Upper lobe of left lung (tissue), 6 donors: ENCODE data around the gene BRI3. TPM values are rescaled to one million over a fixed set of nuclear protein-coding genes. Genes with fewer than 3 reads are reported as not detected.

Experiments
- ATAC-seq, 2 donors: fragments of 200-7000 bp; cut with Tn5 transposase; one replicate each; pipeline ENCODE4 v1.9.1; 2022; ENCODE audit warnings: mild to moderate bottlenecking in 2 of 2, moderate library complexity in 2 of 2; ENCODE audit not compliant: low FRiP score in 2 of 2
- DNase-seq, 2 donors: peaks; one replicate each; pipeline ENCODE4 v3.0.0-alpha.2; 2019 to 2020
- H3K27ac ChIP-seq, 4 donors: fragments of 200-600 bp; sonication (generic); one replicate each; pipeline ENCODE4 v1.5.1; 2016 to 2019
- H3K27me3 ChIP-seq, 4 donors: fragments of 200-600 bp; sonication (generic); one replicate each; pipeline ENCODE4 v1.5.1; 2017 to 2019
- H3K36me3 ChIP-seq, 4 donors: fragments of 200-600 bp; sonication (generic); one replicate each; pipeline ENCODE4 v1.5.1; 2016 to 2019
- H3K4me1 ChIP-seq, 4 donors: fragments of 200-600 bp; sonication (generic); one replicate each; pipeline ENCODE4 v1.5.1; 2018 to 2019
- H3K4me3 ChIP-seq, 4 donors: fragments of 200-600 bp; sonication (generic); one replicate each; pipeline ENCODE4 v1.5.1; 2017 to 2019; ENCODE audit warnings: mild to moderate bottlenecking in 2 of 4, moderate library complexity in 1 of 4
- H3K9me3 ChIP-seq, 4 donors: fragments of 200-600 bp; sonication (generic); one replicate each; pipeline ENCODE4 v1.5.1; 2018 to 2019
- EP300 ChIP-seq, 4 donors: sonication (generic); formaldehyde crosslinking; IDR thresholded peaks; one replicate each; pipeline ENCODE4 v1.5.1; 2017; ENCODE audit warnings: antibody characterized with exemption in 4 of 4, control low read depth in 2 of 4
- POLR2A ChIP-seq, 4 donors: fragments of 450-650 bp; IDR thresholded peaks; one replicate each; pipeline ENCODE4 v1.5.1; 2016 to 2017; ENCODE audit warnings: antibody characterized with exemption in 4 of 4, mild to moderate bottlenecking in 2 of 4
- POLR2AphosphoS5 ChIP-seq, 2 donors: sonication (generic); formaldehyde crosslinking; IDR thresholded peaks; one replicate each; pipeline ENCODE4 v1.5.1; 2017; ENCODE audit warnings: antibody characterized with exemption in 2 of 2
- WGBS, 2 donors: methylation state at CpG; one replicate each; pipeline ENCODE4 v1.1.5; 2017 to 2018; 5-methylcytosine and 5-hydroxymethylcytosine counted together
- total RNA-seq, 6 donors: library from RNA; depleted of rRNA in 4 of 6; stranded (reverse); fragments of >200 nt in 4 of 6; gene quantifications; one replicate each; pipeline versions ENCODE4 v1.1.0 to v1.2.1, GENCODE V29; 2016 to 2021
- TF ChIP-seq, protein P1 (sequence below), 6 experiments: fragments of 450-650 bp in 4 of 6; fragments of 200-600 bp in 2 of 6; sonication (generic) in 2 of 6; IDR thresholded peaks; one replicate each; pipeline ENCODE4 v1.5.1; 2016 to 2019; ENCODE audit warnings: antibody characterized with exemption in 6 of 6
- donor health status: DM: no; HTN: no; CAD: no; lungs with moderate emphysema.
- donor health status: DM: no; HTN: yes; CAD: no; lungs with severe emphysema.

Gene BRI3
- total RNA-seq, 6 donors from 2014 or later, result 113 to 703 (median 143) TPM

DNA sequence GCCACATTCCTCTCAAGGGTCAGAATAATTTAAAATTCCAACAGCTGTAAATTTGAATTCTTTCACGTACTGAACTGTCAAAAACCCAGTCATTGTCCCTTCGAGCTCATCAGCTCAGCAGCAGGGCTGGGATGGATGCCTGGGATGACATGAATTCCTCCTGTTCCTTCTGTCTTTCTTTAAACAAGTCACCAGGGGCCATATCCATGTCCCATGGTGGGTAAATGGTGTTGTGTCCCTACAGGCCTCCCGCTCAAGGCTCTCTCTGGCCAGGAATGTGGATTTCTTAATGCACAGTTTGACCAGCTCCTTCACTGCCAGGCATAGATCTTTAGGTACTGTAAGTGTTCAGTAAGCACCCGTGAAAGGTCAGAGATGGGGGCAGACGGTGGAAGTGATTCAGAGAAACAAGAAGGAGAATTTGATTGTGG lies 15.6 kb upstream of the BRI3 start:
- no peak overlapping the region for H3K27ac ChIP-seq
- H3K4me1 ChIP-seq, result no peaks in the 10 kb centered on the region
- TF ChIP-seq, protein P1, sequence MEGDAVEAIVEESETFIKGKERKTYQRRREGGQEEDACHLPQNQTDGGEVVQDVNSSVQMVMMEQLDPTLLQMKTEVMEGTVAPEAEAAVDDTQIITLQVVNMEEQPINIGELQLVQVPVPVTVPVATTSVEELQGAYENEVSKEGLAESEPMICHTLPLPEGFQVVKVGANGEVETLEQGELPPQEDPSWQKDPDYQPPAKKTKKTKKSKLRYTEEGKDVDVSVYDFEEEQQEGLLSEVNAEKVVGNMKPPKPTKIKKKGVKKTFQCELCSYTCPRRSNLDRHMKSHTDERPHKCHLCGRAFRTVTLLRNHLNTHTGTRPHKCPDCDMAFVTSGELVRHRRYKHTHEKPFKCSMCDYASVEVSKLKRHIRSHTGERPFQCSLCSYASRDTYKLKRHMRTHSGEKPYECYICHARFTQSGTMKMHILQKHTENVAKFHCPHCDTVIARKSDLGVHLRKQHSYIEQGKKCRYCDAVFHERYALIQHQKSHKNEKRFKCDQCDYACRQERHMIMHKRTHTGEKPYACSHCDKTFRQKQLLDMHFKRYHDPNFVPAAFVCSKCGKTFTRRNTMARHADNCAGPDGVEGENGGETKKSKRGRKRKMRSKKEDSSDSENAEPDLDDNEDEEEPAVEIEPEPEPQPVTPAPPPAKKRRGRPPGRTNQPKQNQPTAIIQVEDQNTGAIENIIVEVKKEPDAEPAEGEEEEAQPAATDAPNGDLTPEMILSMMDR (IDR thresholded peaks at IDR 0.05), result no peak
- TF ChIP-seq POLR2A (IDR thresholded peaks at IDR 0.05) (no peak), POLR2AphosphoS5 (IDR thresholded peaks at IDR 0.05) (no peak), EP300 (IDR thresholded peaks at IDR 0.05) (no peak)
- no peak overlapping the region for H3K4me3 ChIP-seq
- no peak for ATAC-seq
- WGBS, 2 donors, result 56 to 71% methylated on average over 5 of the region's 5 CpGs
- H3K27me3 ChIP-seq, result no peaks in the 10 kb centered on the region
- DNase-seq, result no peak
- H3K36me3 ChIP-seq, result peaks cover 0 to 7% (median under 1%) of the 10 kb centered on the region in 4 donors
- H3K9me3 ChIP-seq, result no peaks in the 10 kb centered on the region

DNA sequence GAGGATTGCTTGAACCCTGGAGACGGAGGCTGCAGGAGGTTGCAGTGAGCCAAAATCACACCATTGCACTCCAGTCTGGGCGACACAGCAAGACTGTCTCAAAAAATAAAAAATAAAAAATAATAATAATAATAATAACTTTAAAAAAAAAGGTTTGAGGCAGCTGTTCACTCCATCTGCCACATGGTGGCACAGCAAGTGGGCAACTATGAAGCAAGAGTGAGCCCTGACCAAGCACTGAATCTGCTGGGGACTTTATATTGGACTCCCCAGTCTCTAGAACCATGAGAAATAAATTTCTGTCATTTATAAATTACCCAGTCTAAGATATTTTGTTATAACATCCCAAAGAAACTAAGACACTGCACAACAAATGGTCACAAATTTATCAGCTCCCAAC lies 14.6 kb upstream of the BRI3 start:
- Histone ChIP-seq H3K9me3 (no peaks in the 10 kb centered on the region), H3K36me3 (no peaks in the 10 kb centered on the region), H3K27ac (no peak overlapping the region), H3K4me3 (no peak overlapping the region), H3K27me3 (no peaks in the 10 kb centered on the region), H3K4me1 (no peaks in the 10 kb centered on the region)
- WGBS, 2 donors, result 53 to 82% methylated on average over 1 to 2 of the region's 2 CpGs
- ATAC-seq (peak in 1 of 2 donors; percentile 62), DNase-seq (no peak)
- TF ChIP-seq EP300 (IDR thresholded peaks at IDR 0.05) (no peak), POLR2A (IDR thresholded peaks at IDR 0.05) (no peak)
- TF ChIP-seq, protein P1 (IDR thresholded peaks at IDR 0.05), result peak in 4 of 6 experiments; percentile 17 to 40 (median 32)

DNA sequence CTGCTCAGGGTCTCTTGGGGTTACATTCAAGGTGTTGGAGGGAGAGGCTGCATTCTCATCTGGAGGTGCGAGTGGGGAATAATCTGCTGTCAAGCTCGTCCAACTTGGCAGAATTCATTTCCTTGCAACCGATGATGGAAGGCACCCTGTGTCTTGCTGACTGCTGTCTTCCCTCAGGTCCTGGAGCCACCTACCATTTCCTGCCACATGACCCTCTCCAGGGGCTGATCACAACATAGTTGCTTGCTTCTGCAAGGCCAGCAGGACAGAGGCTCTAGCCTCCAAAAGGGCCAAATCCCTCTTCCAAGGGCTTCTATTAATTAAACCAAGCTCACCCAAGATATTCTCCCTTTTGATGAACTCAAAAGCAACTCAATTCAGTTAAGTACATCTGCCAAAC lies 14.2 kb upstream of the BRI3 start:
- Histone ChIP-seq H3K4me1 (no peaks in the 10 kb centered on the region), H3K4me3 (no peak overlapping the region), H3K27me3 (no peaks in the 10 kb centered on the region), H3K9me3 (no peaks in the 10 kb centered on the region), H3K36me3 (no peaks in the 10 kb centered on the region), H3K27ac (no peak overlapping the region)
- DNase-seq (no peak), ATAC-seq (no peak)
- no peak for TF ChIP-seq POLR2A (IDR thresholded peaks at IDR 0.05)
- no peak for TF ChIP-seq EP300 (IDR thresholded peaks at IDR 0.05)
- TF ChIP-seq, protein P1 (IDR thresholded peaks at IDR 0.05), result no peak
- TF ChIP-seq POLR2AphosphoS5 (IDR thresholded peaks at IDR 0.05), result no peak
- 80 to 83% methylated on average over 3 of the region's 3 CpGs for whole genome bisulfite sequencing, 2 donors

DNA sequence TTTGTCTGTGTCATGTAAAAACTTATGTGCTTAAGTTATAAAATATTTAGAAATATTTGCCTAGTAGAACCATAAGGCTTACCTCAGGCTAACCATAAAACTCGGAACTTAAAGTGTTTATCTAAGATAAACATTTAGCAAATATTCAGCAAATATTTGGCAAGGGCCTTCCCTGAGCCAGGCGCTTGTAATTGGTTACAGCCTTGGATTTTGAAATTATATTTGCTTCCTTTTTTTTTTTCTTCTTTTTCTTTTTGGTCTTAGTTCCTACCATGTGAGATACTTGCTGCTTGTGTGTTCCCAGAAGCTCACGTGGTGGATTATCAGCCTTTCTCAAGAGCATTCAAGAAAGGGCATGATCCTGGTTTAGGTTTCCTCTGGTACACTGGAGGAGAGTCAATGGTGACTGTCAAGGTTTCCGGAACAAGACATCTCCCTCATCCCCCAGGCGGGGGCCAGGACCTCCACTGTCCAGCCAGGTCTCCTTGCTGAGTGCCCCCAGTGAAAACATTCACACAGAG lies 5.2 kb upstream of the BRI3 start:
- no peaks in the 10 kb centered on the region for H3K36me3 ChIP-seq
- no peak for TF ChIP-seq POLR2A (IDR thresholded peaks at IDR 0.05)
- TF ChIP-seq EP300 (IDR thresholded peaks at IDR 0.05), result peak in 1 of 4 donors; percentile 89
- TF ChIP-seq POLR2AphosphoS5 (IDR thresholded peaks at IDR 0.05), result peak in 1 of 2 donors; percentile 51
- TF ChIP-seq, protein P1 (IDR thresholded peaks at IDR 0.05), result no peak
- H3K27me3 ChIP-seq, result no peaks in the 10 kb centered on the region
- DNase-seq, result peak in 1 of 2 donors; percentile 76
- peak overlapping the region; percentile 70 to 83 (median 80) for H3K27ac ChIP-seq
- WGBS, 2 donors, result 29 to 35% methylated on average over 5 of the region's 5 CpGs
- H3K4me1 ChIP-seq, result peaks cover 14 to 33% (median 29%) of the 10 kb centered on the region in 4 donors
- no peak overlapping the region for H3K4me3 ChIP-seq
- ATAC-seq, result peak; percentile 43 to 72
- no peaks in the 10 kb centered on the region for H3K9me3 ChIP-seq

DNA sequence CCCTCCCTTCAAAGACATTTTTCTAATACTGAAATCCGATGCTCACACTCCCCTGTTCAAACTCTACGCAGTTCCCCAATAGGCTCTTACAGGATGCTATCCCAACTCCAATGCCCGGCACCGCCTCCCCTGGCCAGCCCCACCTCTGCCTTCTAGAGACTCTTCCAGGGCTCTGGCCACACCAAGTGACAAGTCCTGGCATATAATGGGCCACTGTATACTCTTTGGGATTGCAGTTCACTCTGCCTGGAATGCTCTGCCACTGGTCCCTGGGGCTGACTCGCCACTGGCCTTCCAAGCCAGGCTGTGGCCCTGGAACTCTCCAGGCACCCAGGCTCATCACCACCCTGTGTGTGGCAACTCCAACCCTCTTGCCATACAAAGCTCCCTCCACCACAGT lies 3.1 kb upstream of the BRI3 start:
- Histone ChIP-seq H3K27me3 (no peaks in the 10 kb centered on the region), H3K4me1 (peaks cover 14 to 40% (median 32%) of the 10 kb centered on the region in 4 donors), H3K9me3 (no peaks in the 10 kb centered on the region), H3K27ac (peak overlapping the region in 3 of 4 donors; percentile 43 to 55 (median 49)), H3K4me3 (no peak overlapping the region), H3K36me3 (no peaks in the 10 kb centered on the region)
- no peak for ATAC-seq
- 85 to 91% methylated on average over 5 of the region's 5 CpGs for WGBS, 2 donors
- no peak for DNase-seq
- no peak for TF ChIP-seq POLR2A (IDR thresholded peaks at IDR 0.05)
- TF ChIP-seq EP300 (IDR thresholded peaks at IDR 0.05), result no peak
- TF ChIP-seq POLR2AphosphoS5 (IDR thresholded peaks at IDR 0.05), result no peak
- TF ChIP-seq, protein P1 (IDR thresholded peaks at IDR 0.05), result no peak
